ENCODE results near the gene STK36. TPM values are rescaled to one million over a fixed set of nuclear protein-coding genes. Genes with fewer than 3 reads are reported as not detected.

The STK36 gene
- total RNA-seq, 6 experiments from 2014 or later: 20.0 to 31.0 (median 23.8) TPM

GRCh38 chr2:218722419-218722818 is 50.5 kb downstream of the STK36 start:
- Mint-ChIP-seq H3K36me3 (ENCODE audit: low read depth) (peaks cover 21% of the 10 kb centered on the region), H3K9me3 (peaks cover 15% of the 10 kb centered on the region), H3K27ac (no peak overlapping the region), H3K4me1 (ENCODE audit: low read depth) (peaks cover 17% of the 10 kb centered on the region), H3K27me3 (ENCODE audit: insufficient read depth) (no peaks in the 10 kb centered on the region), H3K4me3 (no peak overlapping the region)
- DNase-seq: no peak
- no peak for TF ChIP-seq CTCF (IDR thresholded peaks at IDR 0.05)

- H3K9me3 Mint-ChIP-seq: peaks cover 21% of the 10 kb centered on the region
- no peak overlapping the region for H3K27ac Mint-ChIP-seq
- H3K4me1 Mint-ChIP-seq (ENCODE audit: low read depth): peaks cover 20% of the 10 kb centered on the region
- no peak for DNase-seq
- H3K36me3 Mint-ChIP-seq (ENCODE audit: low read depth): peaks cover 27% of the 10 kb centered on the region
- TF ChIP-seq CTCF (IDR thresholded peaks at IDR 0.05): no peak
- no peaks in the 10 kb centered on the region for H3K27me3 Mint-ChIP-seq (ENCODE audit: insufficient read depth)
- no peak overlapping the region for H3K4me3 Mint-ChIP-seq
These were observed 51.2 kb downstream of the STK36 start for GRCh38 chr2:218722876-218723785.

- H3K36me3 Mint-ChIP-seq (ENCODE audit: low read depth): peaks cover 26% of the 10 kb centered on the region
- H3K4me3 Mint-ChIP-seq: no peak overlapping the region
- TF ChIP-seq CTCF (IDR thresholded peaks at IDR 0.05): no peak
These were observed 54.2 kb downstream of the STK36 start for GRCh38 chr2:218726004-218726574.

GRCh38 chr2:218727502-218728165 is 55.7 kb downstream of the STK36 start:
- H3K4me3 Mint-ChIP-seq: no peak overlapping the region
- no peaks in the 10 kb centered on the region for H3K27me3 Mint-ChIP-seq (ENCODE audit: insufficient read depth)
- H3K9me3 Mint-ChIP-seq: peaks cover 21% of the 10 kb centered on the region
- peaks cover 26% of the 10 kb centered on the region for H3K36me3 Mint-ChIP-seq (ENCODE audit: low read depth)
- peak; percentile 85 for TF ChIP-seq CTCF (IDR thresholded peaks at IDR 0.05)
- no peak overlapping the region for H3K27ac Mint-ChIP-seq
- H3K4me1 Mint-ChIP-seq (ENCODE audit: low read depth): peaks cover 32% of the 10 kb centered on the region
- no peak for DNase-seq

More at GRCh38 chr2:218726004-218726574, 54.2 kb downstream of the STK36 start:
- DNase-seq: no peak
- Mint-ChIP-seq H3K27ac (no peak overlapping the region), H3K27me3 (ENCODE audit: insufficient read depth) (no peaks in the 10 kb centered on the region), H3K4me1 (ENCODE audit: low read depth) (peaks cover 20% of the 10 kb centered on the region), H3K9me3 (peaks cover 21% of the 10 kb centered on the region)

GRCh38 chr2:218729640-218730039 is 57.8 kb downstream of the STK36 start:
- H3K36me3 Mint-ChIP-seq (ENCODE audit: low read depth): peaks cover 31% of the 10 kb centered on the region
- no peak overlapping the region for H3K4me3 Mint-ChIP-seq
- H3K4me1 Mint-ChIP-seq (ENCODE audit: low read depth): peaks cover 42% of the 10 kb centered on the region
- DNase-seq: no peak
- no peaks in the 10 kb centered on the region for H3K27me3 Mint-ChIP-seq (ENCODE audit: insufficient read depth)
- H3K9me3 Mint-ChIP-seq: peaks cover 21% of the 10 kb centered on the region
- no peak for TF ChIP-seq CTCF (IDR thresholded peaks at IDR 0.05)
- H3K27ac Mint-ChIP-seq: no peak overlapping the region

All from HFFc6 (cell line).